Stomach (tissue), 4 donors: ENCODE data around the gene ATG13.

Source experiments
- CTCF ChIP-seq, 7 experiments: fragments of 450-650 bp in 4 of 7; fragments of 200-600 bp in 3 of 7; sonication (generic) in 3 of 7; IDR thresholded peaks; one replicate each; pipeline ENCODE4 v1.5.1; 2016 to 2019; ENCODE audit warnings: antibody characterized with exemption in 7 of 7, control low read depth in 2 of 7, mild to moderate bottlenecking in 1 of 7
- EP300 ChIP-seq: sonication (generic); formaldehyde crosslinking; IDR thresholded peaks from one replicate; pipeline ENCODE4 v1.6.1; 2017; ENCODE audit warnings: antibody characterized with exemption
- POLR2A ChIP-seq, 4 donors: fragments of 450-650 bp; IDR thresholded peaks; one replicate each; pipeline ENCODE4 v1.6.1; 2016; ENCODE audit warnings: antibody characterized with exemption in 4 of 4, control low read depth in 2 of 4, mild to moderate bottlenecking in 1 of 4, moderate library complexity in 1 of 4
- POLR2AphosphoS5 ChIP-seq, 3 donors: sonication (generic); formaldehyde crosslinking; IDR thresholded peaks; one replicate each; pipeline ENCODE4 v1.6.1; 2016; ENCODE audit warnings: antibody characterized with exemption in 3 of 3

- no peak for TF ChIP-seq POLR2AphosphoS5 (IDR thresholded peaks at IDR 0.05)
- TF ChIP-seq CTCF (IDR thresholded peaks at IDR 0.05), result no peak
- no peak for TF ChIP-seq POLR2A (IDR thresholded peaks at IDR 0.05)
- TF ChIP-seq EP300, result no peak
Measured at GRCh38 chr11:46601129-46601528, 16.2 kb upstream of the ATG13 start.
